KBM-7 (cell line): Measurements from ENCODE around the gene CDH11.

Experiments used
- DNase-seq: peaks from one replicate; pipeline ENCODE4 v3.0.0-alpha.2; 2015
- in situ Hi-C: fragments of 300-500 bp; cut with MboI; formaldehyde crosslinking; loops from 2 replicates; pipeline ENCODE4 v1.14.3; 2020; ENCODE audit warnings: low sequenced_read_pairs, low pct_unique_long_range_greater_than_20kb, mixed read lengths

The CDH11 gene

GRCh38 chr16:65079549-65079948, 42.3 kb downstream of the CDH11 start:
- in situ Hi-C loops: no loop called here

GRCh38 chr16:65077181-65077580, 44.7 kb downstream of the CDH11 start:
- in situ Hi-C loops: no loop called here
- no peak for DNase-seq

More at GRCh38 chr16:65079549-65079948, 42.3 kb downstream of the CDH11 start:
- no peak for DNase-seq

DNA sequence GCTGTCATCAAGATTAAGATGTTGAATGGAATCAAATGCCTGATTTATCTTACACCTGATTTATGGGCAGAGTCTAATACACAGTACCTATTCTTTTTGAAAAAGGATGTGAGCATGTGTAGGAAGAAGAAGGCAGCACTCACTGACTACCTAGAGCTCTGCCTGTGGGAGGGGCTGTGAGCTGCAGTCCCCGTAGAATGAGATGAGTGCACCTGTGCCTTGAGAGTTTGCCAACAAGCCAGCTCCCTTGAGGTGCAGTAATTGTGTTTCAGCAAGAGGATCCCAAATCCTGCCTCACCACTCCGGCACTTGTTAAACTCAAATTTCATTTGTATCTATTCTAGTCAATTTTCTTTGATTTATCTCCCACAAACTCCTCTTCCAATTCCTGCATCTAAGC, 46.0 kb downstream of the CDH11 start:
- in situ Hi-C loops: no loop called here
- no peak for DNase-seq

GRCh38 chr16:65071433-65072311, 50.2 kb downstream of the CDH11 start:
- DNase-seq: no peak
- in situ Hi-C loops: no loop called here

DNA sequence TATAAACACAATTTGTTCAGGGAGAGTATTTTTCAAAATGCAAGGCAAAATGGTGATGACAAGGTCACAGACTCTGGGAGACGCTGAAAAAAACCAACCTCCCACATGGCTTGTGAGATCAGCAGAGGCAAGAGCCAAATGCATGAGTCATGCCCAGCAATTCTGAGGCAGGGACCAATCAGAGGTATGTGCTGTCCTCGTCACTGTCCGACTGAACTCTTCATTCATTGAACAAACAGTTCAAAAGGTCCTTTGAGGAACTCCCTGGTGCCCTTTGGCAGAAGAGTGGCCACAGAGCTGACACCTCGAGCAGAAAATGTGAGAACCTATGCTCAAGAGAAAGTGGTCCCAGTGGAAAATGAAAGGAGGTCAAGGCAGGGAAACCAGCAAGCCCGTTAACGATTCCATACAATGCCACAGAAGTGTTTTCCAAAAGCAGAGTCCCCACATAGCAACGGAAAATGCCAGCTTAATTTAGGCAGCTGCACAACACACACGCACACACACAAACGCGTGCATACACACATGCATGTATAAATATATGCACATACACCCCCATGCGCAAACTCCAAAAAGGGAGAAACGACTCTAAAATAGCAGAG, 50.9 kb downstream of the CDH11 start:
- in situ Hi-C loops: no loop called here
- no peak for DNase-seq

DNA sequence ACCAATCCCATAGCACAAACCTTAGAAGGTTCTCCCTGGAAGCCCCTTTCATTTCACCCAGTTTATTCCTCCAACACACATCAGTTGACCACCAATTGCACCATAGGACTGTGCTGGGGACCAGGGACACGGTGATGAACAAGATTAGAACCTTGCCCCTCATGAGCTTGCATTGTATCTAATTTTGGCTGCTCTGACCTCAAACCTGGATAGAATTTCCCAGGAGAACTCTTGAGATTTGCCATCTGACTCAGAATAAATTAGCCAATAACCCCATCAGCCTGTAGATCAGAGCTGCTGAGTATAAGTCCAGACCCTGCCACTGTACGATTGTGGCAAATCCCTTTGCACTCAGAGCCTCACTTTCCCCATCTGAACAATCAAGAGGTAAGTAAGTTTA, 52.1 kb downstream of the CDH11 start:
- DNase-seq: no peak
- in situ Hi-C loops: no loop called here

DNA sequence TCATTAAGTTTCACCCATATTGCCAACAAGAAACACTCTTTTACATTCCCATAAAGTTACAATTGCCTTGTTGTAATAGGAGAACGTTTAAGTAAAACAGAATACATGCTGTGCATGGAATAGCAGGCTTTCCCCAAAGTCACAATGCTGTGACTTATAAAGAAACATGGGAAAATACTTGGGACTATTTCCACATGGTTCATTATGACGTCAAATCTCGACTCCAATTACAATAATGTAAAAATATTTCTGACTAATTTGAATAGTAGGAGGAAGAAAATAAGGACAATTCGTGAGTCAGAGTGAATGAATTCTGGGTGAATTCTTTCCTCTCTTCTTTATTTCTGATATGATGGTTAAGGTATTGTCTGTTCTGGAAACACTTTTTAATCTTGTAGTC, 52.8 kb downstream of the CDH11 start:
- in situ Hi-C loops: no loop called here
- DNase-seq: no peak

DNA sequence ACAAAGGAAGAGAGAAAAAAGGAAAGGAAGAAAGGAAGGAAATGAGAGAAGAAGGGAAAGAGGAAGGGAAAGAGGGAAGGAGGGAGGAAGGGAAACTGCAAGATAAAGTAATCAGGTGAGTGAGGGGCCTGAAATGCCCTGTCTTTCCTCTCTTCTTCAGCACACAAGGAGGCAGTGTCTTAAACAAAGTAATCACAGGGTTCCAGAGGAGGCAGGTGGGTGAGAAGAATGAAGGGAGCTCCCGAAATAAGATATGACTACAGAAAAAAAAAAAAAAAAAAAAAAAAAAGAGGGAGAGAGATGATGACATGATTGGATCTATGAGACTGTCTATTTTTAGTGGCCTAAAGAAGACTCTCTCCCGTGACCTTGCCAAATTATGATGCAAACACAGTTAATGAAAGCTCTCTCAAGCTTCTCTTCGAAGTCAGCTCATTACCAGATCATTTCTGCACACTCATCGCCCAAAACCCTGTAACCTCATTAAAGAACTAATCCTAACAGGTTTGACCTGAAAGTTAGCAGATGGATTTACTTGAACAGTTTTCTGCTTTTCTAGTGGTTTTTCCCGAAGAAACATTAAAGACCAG, 53.6 kb downstream of the CDH11 start:
- in situ Hi-C loops: no loop called here
- no peak for DNase-seq

GRCh38 chr16:65066651-65067050, 55.2 kb downstream of the CDH11 start:
- DNase-seq: no peak
- in situ Hi-C loops: no loop called here

GRCh38 chr16:65065031-65065430, 56.8 kb downstream of the CDH11 start:
- no peak for DNase-seq
- in situ Hi-C loops: no loop called here

DNA sequence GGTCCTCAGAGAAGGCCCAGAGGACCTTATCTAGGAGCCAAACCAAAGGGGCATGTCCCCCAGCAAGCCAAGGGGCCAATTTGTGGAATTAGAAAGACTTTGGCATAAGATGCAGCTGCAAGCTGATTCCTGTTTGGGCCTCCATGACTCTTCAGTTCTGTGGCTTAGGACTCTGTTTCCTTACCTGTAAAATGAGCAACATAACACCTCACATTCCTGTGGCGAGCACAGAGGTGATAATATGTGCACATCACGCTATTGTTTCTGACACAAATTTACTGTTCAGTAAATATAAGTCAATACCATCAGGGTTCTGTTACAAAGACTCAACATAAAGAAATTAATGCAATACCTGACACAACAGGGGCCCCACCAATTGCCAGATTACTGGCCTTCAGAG, 57.7 kb downstream of the CDH11 start:
- in situ Hi-C loops: no loop called here
- DNase-seq: no peak

DNA sequence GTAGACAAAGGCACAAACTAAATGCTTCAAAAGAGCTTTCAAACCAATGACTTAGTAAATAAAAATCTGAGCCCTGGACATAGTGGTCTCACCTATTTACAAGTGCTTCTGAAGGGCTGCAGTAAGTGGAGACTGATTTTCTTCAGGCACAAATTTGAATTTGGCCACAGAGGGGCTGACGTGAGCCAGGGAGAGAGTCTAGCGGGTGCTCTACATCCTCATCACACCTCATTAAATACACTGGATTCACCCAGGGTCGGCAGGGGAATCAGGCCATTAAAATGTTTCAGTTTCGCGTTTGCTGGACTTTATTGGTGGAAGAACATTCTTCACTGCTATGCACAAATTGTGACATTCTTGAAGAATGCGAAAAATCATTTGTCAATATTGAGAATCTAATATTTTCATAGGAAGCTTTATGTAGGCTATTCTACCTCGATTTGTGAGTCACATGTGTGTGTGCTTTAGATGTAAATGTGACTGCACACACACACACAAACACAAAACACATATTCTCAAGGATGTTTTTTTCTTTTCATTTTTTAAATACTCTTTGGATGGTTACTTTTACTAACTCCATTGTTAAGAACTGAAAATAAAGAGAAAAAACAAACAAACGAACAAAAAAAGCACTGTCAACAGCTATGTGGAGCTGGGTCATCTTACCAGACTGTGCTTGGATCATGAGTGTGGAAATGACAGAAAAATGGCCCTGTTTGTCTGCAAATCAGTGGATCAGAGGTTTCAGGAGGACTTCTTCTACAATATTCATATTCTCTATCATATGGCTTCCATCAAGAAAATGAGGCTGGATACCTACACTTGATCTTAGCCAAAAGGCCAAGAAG, 58.9 kb downstream of the CDH11 start:
- in situ Hi-C loops: no loop called here
- no peak for DNase-seq

DNA sequence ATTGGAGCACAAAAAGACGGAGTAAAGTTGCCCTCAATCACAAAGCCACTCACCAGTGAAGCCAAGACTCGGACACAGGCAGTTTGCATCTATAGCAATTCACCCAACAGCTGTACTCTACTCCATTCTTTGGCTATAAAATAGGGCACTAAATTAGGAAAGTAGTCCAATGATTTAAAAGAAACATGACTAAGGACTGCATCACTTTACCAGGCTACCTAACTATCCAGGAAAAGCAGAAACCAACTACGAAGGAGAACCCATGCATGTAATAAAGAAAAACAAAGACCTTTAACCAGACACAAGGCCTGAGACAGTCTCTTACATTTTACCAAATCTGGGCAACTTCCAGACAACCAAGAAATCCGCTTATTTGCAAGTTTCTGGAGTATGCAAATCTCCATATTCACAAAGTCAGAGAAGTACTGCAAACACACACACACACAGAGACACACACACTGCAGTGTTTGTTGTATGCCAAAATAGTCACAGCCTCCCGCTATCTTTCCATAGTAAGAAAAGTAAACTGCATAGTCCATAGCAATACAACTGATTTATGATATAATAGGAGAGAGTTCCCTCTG, 59.8 kb downstream of the CDH11 start:
- DNase-seq: no peak
- in situ Hi-C loops: no loop called here

GRCh38 chr16:65061263-65061662, 60.6 kb downstream of the CDH11 start:
- in situ Hi-C loops: no loop called here

GRCh38 chr16:65059406-65059980, 62.4 kb downstream of the CDH11 start:
- no peak for DNase-seq
- in situ Hi-C loops: no loop called here

More at GRCh38 chr16:65061263-65061662, 60.6 kb downstream of the CDH11 start:
- DNase-seq: no peak

DNA sequence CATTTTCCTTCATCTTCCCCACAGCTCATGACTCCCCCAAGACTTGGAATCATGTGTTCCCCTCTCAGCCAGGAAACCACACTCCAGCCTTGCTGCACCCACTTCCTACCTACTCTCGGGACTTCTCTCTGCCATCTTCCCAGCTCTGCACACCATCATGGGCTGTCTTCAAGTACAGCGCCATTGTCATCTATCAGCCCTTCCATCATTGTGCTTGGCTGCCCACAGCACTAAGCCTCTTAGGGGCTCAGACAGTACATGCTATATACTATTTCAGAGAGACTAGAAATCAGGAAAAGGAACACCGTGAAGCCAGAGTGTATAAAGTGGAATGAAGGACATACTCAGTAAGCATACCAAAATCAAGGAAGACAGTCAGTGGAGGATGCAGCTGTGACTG, 64.7 kb downstream of the CDH11 start:
- in situ Hi-C loops: no loop called here
- no peak for DNase-seq

- in situ Hi-C loops: no loop called here
- no peak for DNase-seq
These were observed 67.4 kb downstream of the CDH11 start for GRCh38 chr16:65054457-65054856.

GRCh38 chr16:65049679-65050078, 72.2 kb downstream of the CDH11 start:
- in situ Hi-C loops: no loop called here
- DNase-seq: no peak

DNA sequence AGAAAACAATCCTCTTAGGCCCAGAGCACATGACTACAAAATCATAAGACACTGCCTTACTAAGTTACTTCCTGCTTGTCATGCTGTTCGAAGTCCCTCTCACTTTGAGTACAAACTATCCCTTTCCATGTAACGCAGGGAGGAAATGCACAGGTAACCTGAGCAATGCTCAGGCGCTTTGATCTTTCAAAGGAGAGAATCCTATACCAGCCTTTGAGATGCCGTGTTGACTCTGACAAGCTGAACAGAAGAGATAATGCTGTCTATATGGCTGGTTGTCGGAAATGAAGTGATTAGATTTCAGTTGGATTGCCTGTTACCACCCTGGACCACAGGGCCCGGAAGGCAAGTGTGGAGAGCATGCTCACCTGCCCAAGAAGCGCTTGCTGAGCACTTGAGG, 75.9 kb downstream of the CDH11 start:
- in situ Hi-C loops: no loop called here
- DNase-seq: no peak
